Pericardium fibroblast (primary cell): ENCODE measurements around the gene NT5C3B. TPM values are rescaled to one million over a fixed set of nuclear protein-coding genes. Genes with fewer than 3 reads are reported as not detected.

ENCODE experiments used
- total RNA-seq: library from RNA; depleted of rRNA; stranded (reverse); fragments of >200 nt; gene quantifications from 2 replicates; pipeline ENCODE4 v1.2.3, GENCODE V29; 2015

The NT5C3B gene
- total RNA-seq = 47.9 and 50.6 TPM in 2 replicates

DNA sequence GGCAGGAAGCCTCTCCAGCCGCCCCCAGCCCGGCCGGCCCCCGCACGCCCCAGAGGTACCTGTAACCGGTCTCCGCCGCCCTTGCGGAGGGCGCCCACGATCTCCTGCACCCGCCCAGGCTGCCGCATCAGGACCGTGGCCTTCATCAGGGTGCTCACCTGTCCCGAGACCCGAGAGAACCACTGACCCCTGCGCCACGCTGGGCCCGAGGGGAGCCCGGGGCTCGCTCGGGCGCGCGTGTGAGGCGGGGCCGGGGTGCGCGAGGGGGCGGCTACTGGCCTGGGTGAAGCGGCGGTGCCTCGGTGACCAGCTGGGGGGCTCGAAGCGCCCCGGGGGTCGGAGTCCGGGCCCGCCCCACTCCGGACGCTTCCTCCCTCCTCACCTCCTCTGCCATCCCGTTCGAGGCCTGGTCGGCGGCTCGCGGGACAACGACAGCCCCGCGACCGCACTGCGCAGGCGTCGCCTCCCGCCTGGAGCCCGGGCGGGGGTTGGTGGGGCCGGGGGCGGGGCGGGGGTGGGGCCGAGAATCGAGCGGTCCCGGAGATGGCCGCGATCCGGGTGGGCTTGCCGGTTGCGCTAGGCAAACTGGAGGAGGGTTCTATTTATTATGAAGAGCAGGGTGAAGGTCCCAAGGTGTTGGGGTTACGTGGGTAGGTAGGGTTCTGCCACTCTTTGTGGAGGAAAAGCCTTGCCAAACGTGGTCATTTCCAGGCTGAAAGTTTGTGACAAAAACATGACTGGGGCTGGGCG is at the start of gene NT5C3B:
TSS of gene NT5C3B (minus strand) at position 433 of the 750 bp plus-strand sequence. CDS start at position 394, 39 bp downstream.

DNA sequence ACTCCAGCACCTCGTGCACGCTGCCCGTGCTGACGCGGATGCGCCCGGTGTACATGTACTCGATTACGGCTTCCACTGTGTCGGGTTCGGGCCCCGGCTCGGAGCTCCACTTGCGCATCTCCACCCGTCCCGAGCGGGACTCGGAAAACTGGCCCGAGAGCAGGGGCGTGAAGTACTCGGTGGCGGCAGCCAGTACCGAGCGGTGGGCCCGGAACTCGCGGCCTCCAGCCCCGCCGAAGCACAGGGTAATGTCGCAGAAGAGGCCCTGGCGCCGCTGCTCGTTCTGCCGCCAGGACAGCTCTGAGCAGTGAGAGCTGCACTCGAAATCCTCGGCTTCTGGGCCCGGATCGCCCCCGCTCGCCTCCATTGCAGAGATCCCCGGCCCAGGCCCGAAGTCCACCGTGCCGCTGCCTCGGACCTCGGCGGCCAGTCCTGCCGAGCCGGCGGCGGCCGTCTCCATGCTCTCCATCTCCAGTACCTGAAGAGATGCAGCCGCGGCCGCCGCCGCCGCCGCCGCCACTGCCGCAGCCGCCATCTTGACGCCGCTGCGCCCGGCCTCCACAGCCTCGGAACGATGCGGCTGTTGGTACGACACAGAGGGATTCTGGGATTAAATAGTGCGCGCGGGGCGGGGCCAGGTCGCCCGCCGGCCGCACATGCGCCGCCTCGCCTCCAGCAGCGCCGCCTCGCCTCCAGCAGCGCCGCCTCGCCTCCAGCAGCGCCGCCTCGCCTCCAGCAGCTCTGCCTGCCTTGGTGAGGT is 29.0 kb upstream of the NT5C3B start, which contains the start of gene KLHL11:
TSS of gene KLHL11 (minus strand) at position 588 of the 760 bp plus-strand sequence. CDS start at position 535, 53 bp downstream.

DNA sequence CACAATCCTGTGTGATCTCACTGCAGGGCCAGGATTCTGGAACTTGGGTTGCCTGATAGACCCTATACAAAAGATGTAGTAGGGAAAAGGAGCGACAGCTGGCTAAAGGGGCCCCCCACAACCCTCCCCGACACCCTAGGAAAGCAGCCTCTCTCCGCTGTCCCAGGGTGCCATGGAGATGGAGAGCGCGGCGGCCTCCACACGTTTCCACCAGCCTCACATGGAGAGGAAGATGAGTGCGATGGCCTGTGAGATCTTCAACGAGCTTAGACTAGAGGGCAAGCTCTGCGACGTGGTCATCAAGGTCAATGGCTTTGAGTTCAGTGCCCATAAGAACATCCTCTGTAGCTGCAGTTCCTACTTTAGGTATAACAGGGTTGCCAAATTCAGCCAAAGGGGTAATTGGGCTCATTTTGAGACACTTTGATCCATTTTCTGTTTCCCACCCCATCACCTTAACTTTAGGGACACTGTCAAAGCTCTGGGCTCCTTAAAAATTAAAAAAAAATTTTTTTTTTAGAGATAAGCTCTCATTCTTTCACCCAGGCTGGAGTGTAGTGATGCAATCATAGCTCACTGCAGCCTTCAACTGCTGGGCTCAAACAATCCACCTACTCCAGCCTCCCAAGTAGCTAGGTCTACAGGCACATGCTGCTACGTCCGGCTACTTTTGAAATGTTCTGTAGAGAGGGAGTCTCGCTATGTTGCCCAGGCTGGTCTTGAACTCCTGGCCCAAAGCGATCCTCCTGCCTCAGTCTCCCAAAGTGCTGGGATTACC is 1.9 kb upstream of the NT5C3B start, which contains the start of gene KLHL10:
TSS of gene KLHL10 (plus strand) at position 65 of the 778 bp plus-strand sequence. CDS start at position 173, 108 bp downstream.

DNA sequence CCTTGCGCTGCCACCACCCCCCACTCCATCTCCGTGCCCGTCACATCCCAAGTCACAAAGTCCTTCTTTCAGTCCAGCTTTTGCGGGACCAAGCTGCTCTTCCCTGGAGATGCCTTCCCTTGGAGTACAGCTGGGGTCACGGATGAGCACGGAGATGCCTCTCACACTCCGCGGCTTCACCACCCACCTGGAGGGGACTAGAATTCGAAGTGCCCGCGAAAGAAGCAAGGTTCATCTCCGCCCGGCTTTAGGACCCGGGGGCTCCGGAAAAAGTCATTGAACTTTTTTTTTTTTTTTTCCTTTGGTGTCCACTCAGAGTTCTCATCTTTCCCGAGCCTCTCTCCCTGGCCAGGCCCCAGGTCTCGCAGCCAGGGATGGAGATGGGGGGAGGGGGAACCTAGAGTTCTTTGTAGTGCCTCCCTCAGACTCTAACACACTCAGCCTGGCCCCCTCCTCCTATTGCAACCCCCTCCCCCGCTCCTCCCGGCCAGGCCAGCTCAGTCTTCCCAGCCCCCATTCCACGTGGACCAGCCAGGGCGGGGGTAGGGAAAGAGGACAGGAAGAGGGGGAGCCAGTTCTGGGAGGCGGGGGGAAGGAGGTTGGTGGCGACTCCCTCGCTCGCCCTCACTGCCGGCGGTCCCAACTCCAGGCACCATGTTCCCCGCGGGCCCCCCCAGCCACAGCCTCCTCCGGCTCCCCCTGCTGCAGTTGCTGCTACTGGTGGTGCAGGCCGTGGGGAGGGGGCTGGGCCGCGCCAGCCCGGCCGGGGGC is 23.5 kb downstream of the NT5C3B start, which contains the start of gene FKBP10:
TSS of gene FKBP10 (plus strand) at position 624 of the 771 bp plus-strand sequence. CDS start at position 655, 31 bp downstream.

DNA sequence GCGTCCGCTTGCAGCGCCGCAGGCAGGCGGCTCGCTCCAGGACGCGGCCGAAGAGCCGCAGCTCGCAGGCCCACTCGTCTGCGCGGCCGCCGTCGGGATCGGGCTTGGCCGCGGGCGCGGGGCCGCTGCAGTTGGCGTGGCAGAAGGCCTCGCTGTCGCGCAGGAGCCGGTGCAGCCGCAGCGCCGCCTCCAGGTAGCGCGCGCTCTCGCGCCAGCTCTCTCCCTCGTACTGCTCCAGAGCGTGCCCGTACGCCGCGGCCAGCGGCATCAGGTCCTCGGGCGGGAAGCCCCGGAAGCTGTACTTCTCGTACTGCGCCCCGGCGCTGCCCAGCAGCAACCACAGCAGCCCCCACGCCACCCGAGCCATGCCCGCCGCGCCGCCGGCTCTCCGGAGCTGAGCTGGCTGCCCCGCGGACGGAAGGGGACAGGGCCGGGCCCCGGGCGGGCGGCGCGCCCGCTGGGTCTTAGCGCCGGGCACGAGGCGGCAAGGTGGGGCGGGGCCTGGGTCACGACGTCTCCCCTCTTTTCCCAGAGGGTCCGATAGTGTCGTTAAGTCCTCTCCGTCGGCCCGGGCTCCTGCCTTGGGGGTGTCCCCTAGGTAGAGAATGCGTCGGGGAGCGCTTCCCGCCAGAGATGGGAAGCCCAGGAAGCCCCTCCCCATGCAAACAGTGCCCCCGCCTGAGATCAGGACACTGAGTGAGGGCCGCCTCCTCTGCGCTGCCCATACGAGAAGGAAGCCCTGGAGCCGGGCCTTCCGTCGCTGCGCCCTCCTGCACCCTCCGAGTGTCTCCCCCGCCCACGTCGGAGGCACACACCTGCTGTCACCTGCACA is 24.3 kb downstream of the NT5C3B start, which contains the start of gene P3H4:
TSS of gene P3H4 (minus strand) at position 401 of the 832 bp plus-strand sequence. CDS start at position 367, 34 bp downstream.

DNA sequence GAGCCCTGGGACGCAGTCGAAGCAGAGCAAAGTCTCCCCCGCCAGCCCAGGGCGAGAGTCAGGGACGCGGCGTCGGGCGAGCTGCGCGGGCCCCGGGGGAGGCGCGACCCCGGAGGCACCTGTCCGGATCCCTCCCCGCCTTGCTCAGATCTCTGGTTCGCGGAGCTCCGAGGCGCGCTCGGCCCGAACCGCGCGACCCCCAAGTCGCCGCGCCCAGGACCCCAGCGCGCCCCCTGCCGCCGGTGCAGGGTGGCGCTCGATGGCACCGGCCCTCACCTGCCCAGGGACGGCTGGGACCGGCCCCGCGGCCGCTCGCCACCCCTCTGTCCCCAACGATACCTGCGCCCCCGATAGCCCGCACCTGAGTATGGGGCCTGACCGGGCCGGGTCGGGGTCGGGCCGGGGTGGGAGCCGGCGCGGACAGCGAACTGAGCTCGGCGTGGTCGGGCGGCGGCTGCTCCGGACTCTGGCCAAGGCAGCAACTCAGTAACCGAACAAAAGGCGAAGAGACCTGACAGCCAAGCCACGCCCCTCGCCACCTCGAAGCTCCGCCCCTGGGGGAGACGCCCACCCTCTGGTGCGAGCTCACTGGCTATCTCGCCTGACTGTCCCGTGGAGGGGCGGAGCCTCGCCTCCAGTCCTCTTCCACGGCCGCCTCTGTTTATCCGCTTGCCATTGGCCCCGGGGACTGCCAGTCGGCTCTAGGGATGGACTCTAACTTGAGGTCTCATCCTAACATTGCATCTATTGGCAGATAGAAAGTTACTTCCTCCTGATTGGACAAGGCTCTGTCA is 49.6 kb downstream of the NT5C3B start, which contains the start of gene JUP:
TSS of gene JUP (minus strand) at position 485 of the 794 bp plus-strand sequence. CDS start 14,857 bp downstream, outside the sequence.

Other genes starting within 250 kb of the NT5C3B start
- 0.12 and 0.26 TPM in 2 replicates for gene KRT14, start 249.3 kb downstream of the NT5C3B start, total RNA-seq
- gene KRT16, start 223.5 kb downstream of the NT5C3B start, total RNA-seq = 0.17 TPM in 1 of 2 replicates, not detected in the other
- 2.5 TPM in 1 of 2 replicates, not detected in the other for gene KRT17, start 211.7 kb downstream of the NT5C3B start, total RNA-seq
- 111 and 272 TPM in 2 replicates for gene EIF1, start 147.3 kb downstream of the NT5C3B start, total RNA-seq
- gene GAST, start 123.9 kb downstream of the NT5C3B start, total RNA-seq = not detected in 2 replicates
- gene HAP1, start 101.6 kb downstream of the NT5C3B start, total RNA-seq = not detected in 2 replicates
- 17.4 and 28.9 TPM in 2 replicates for gene JUP, start 49.5 kb downstream of the NT5C3B start, total RNA-seq
- gene P3H4, start 24.3 kb downstream of the NT5C3B start, total RNA-seq = 42.3 and 81.7 TPM in 2 replicates
- gene FKBP10, start 23.2 kb downstream of the NT5C3B start, total RNA-seq = 285 and 416 TPM in 2 replicates
- 0.23 TPM in 1 of 2 replicates, not detected in the other for gene KLHL10, start 1.6 kb upstream of the NT5C3B start, total RNA-seq
- 11.2 and 14.6 TPM in 2 replicates for gene KLHL11, start 29.2 kb upstream of the NT5C3B start, total RNA-seq
- 147 and 228 TPM in 2 replicates for gene ACLY, start 82.7 kb upstream of the NT5C3B start, total RNA-seq
- 0.68 and 1.3 TPM in 2 replicates for gene ODAD4, start 94.4 kb upstream of the NT5C3B start, total RNA-seq
- 62.6 and 69.4 TPM in 2 replicates for gene CNP, start 130.6 kb upstream of the NT5C3B start, total RNA-seq
- 39.7 and 67.8 TPM in 2 replicates for gene DNAJC7, start 181.2 kb upstream of the NT5C3B start, total RNA-seq
- gene NKIRAS2, start 183.9 kb upstream of the NT5C3B start, total RNA-seq = 41.5 and 65.0 TPM in 2 replicates
- gene C17orf113, start 214.4 kb upstream of the NT5C3B start, total RNA-seq = 0.23 and 0.43 TPM in 2 replicates